Kidney glomerular epithelial cell (primary cell): ENCODE measurements around the gene CUEDC2.

Source experiments
- DNase-seq: peaks from one replicate; lab custom pipeline; 2025; lab: John Stamatoyannopoulos, UW

Gene CUEDC2

DNA sequence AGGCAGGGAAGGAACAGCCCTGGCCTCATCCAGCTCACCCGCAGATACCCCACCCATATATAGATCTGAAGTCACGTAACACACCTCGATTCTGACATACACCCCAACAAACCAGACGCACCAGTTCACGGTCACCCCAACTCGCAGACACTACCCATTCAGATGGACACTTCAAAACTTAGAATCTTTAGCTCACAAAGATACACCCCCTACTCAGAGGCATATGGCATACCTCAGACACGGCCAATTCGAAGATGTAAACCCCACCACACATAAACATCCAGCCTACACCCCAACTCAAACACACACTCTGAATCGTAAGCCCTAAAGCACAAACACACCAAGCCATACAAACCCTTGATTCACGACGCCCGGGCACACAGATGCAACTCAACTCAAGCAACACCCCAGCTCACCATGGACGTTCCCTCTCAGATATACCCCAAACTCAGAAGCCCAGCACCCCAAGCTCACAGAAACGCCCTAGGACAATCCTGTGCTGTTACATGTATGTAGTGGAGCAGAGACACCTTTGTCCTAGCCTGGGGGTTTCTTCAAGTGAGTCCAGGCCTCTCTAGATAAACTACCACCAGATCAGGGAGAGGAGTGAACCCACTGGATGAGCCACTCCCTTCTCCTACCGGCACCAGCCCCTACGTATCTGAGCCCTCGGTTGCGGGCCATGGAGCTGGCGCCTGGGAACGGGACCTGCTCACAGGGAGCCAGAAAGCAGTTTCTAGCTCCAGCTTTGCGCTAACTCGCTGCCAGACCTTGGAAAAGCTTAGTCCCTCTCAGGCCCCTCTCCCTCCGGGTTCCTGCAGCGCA is 22.6 kb downstream of the CUEDC2 start:
- no peak for DNase-seq

DNA sequence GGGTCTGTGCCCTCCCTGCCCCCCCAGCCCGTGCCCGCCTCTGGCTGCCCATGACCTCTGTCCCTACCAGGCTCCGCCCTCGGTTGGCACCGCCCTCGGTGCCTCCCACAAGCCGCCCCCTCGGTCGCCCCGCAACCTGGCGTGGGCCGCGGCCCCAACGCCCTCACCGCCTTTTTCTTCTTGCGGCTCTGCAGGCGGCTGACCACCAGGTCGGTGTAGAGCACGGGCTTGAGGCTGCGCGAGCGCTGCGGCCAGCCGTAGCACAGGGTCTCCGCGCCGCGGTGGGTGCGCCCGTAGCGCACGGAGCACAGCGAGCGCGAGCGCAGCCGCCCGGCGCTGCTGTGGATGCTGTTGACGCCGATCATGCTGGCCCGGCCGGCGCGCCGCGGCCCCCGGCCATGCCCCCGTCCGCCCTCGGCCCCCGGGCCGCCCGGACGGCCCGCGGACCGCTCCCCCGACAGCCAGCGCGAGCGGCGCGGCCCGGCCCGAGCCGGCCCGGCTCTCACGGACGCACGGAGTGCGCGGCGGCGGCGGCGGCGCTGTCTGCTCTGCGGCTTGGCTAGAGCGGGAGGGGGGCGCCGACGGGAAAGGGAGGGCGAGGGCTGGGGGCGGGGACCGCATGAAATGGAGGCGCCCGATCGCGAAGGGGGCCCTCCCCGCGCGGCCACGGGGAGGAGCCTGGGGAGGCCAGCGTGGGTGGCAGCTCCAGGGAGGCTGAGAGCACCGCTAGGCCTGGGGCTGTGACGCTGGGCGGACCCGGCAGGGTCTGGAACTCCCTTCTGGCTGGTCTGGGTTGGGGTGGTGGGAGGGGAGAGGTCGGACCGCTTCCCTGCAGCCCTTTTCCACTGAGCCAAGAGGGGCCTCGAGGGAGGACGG is 23.4 kb downstream of the CUEDC2 start:
- DNase-seq: no peak

DNA sequence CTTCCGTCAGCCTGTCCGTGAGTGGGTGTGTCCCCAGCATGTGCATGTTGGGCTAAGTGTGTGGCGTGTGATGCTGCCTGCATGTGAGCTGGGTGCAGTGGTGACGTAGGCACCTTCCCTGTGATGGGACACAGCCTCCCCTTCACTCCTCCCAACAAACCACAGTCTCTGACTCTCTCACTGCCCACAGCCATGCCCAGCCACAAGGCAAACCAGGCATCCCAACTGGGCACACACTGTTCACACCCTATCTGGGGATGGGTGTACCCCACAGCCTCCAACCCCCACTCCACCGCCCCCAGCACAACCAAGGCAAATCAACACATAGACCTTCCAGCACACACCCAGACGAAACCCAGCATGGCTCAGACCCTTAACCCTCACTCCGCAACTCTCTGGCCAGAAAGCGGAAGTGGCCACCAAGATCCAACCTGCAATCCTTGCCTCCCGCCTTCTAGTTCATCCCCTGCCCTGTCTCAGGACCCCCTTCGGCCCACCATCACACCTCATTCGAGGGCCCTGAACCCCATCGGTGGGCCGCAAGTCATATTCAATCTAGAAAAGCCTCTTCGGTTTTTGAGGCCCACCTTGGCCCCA is 24.1 kb downstream of the CUEDC2 start:
- no peak for DNase-seq

DNA sequence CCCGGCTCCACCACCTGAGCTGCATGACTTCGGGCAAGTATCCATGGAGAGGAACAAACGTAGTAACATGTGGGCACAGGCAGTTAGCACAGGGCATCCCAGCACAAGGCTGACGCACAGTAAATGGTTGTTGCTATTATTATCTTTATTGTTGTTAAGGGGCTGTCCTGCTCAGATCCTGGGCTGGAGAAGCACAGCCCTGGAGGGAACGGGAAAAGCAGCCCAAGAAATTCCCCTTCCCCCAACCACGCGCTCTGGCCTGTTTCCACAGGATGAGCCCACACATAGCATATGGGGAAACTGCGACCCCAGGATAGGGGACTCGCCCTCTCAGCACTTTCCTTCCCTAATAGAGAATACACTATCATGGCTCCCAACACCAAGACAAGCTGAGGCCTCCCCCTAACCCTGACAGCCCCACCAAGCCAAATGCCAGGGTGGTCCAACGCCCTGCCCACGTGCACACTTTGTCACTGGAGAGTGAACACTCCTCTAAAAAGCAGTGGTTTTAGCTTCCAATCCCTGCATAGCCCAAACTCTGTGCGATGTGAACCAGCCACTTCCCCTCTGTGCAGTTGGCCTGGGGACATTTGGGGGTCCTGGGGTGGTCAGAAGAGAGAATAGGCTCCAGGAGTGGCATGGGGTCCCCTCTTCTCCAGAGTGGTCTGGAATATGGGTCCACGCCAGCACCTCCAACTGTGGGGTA is 24.8 kb downstream of the CUEDC2 start:
- DNase-seq: no peak

GRCh38 chr10:102406815-102407214 is 25.6 kb downstream of the CUEDC2 start:
- DNase-seq: no peak

DNA sequence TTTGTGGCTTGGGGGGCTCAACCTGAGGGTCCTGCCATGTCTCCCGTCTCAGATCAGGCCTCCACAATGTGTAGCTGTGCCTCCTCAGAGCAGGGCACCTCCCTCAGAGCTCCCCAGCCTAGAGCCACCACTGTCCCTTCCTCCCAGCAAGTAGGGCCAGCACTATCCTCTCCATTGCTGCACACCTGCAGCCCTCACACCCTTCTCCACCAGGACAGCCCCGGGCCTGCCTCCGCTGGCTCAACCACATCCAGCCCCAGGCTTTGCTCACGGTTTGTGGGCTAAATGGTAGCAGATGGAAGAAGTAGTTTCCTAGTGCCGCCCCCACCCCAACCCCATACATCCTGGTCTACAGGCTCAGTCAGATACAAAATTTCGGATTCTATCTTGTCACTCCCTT is 26.7 kb downstream of the CUEDC2 start:
- DNase-seq: no peak

GRCh38 chr10:102405108-102405571 is 27.2 kb downstream of the CUEDC2 start:
- DNase-seq: no peak

GRCh38 chr10:102404361-102405107 is 27.8 kb downstream of the CUEDC2 start:
- DNase-seq: no peak

DNA sequence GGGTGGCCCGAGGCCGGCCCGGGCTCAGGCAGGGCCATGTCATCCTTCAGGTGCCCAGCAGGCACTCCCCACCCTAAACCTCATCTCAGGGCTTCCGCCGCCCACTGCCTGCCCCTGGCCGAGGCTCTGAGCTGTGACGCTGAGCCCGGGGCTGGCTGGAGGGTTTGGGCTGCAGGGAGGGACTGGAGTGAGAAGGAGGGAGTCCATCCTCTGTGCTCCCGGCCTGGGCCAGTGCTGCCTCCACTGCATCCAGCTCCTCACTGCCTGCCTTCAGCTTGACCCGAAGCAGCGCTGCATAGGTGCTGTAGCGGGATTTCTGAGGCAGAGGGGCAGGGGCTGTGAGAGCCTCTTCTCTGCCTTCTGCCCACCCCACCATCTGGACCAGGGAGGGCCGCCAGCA is 29.3 kb downstream of the CUEDC2 start:
- no peak for DNase-seq

- DNase-seq: no peak
These were observed 29.9 kb downstream of the CUEDC2 start for GRCh38 chr10:102402512-102402896.

GRCh38 chr10:102401735-102402511 is 30.5 kb downstream of the CUEDC2 start:
- peak; percentile 54 for DNase-seq

DNA sequence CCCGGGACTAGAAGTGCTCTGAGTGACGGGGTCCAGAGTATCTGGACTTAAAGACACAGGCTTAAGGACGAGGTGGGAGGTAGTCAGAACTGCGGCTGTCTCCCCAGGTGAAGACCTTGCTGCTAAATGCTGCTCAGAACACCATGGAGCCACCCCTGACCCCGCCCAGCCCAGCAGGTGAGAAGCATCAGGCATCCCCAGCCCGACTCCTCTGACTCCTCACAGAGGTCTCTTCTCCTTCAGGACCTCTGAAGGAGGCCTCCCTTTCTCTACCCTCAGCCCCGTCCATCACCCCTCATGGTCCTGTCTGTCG is 31.1 kb downstream of the CUEDC2 start:
- DNase-seq: no peak

DNA sequence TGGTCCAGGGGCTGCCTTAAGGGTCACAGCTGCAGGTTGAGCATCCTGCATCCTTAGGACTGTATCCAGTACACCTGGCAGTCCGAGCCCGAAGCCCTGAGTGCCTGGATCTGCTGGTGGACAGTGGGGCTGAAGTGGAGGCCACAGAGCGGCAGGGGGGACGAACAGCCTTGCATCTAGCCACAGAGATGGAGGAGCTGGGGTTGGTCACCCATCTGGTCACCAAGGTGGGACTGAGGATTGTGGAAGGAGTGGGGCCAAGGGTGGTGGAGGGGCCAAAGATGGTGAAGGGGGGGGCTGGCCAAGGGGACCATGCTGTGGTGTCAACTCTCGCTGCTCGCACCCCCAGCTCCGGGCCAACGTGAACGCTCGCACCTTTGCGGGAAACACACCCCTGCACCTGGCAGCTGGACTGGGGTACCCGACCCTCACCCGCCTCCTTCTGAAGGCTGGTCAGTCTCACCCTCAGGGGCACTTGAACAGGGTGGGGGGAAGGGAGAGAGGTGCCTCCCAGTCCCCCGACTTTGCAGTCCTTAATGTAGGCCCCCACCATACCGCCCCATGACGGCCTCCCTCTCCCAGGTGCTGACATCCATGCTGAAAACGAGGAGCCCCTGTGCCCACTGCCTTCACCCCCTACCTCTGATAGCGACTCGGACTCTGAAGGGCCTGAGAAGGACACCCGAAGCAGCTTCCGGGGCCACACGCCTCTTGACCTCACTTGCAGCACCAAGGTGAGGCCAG is 31.6 kb downstream of the CUEDC2 start:
- DNase-seq: no peak

DNA sequence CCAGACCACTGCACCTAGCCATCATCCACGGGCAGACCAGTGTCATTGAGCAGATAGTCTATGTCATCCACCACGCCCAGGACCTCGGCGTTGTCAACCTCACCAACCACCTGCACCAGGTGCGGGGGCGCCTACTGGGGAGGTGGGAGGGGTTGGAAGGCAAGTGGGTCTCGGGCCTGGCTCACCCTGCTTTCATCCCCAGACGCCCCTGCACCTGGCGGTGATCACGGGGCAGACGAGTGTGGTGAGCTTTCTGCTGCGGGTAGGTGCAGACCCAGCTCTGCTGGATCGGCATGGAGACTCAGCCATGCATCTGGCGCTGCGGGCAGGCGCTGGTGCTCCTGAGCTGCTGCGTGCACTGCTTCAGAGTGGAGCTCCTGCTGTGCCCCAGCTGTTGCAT is 32.3 kb downstream of the CUEDC2 start:
- DNase-seq: no peak

- peak; percentile 67 for DNase-seq
These were observed 33.0 kb downstream of the CUEDC2 start for GRCh38 chr10:102399217-102400021.

GRCh38 chr10:102398172-102399020 is 34.0 kb downstream of the CUEDC2 start:
- no peak for DNase-seq

DNA sequence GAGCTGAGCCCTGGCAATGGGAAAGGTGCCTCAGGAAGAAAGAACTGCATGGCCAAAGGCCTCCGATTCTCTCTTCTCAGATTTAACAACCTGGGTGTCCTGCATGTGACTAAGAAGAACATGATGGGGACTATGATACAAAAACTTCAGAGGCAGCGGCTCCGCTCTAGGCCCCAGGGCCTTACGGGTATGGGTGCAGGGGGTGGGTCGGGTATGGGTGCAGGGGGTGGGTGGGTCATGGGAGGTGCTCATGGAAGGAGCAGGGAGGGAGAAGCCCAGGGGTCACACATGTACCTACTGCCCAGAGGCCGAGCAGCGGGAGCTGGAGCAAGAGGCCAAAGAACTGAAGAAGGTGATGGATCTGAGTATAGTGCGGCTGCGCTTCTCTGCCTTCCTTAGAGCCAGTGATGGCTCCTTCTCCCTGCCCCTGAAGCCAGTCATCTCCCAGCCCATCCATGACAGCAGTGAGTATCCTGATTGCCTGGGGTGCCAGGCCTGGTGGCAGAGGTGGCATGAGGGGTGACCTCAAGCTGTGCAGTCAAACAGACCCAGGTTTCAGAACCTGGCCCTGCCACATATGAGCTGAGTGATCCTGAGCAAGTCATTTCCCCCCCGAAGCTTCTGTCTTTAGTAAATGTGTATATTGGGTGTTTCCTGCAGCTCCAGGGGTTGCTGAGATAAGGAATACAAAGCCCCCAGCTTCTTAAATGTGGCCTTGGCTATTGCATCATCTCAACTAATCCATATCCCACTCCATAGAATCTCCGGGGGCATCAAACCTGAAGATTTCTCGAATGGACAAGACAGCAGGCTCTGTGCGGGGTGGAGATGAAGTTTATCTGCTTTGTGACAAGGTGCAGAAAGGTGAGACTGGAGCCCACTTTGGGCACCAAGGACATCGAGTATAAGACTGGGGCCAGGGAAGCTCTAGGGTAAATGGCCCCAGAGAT is 34.9 kb downstream of the CUEDC2 start:
- DNase-seq: no peak
